ENCODE data around the gene JADE3.

GRCh38 chrX:46929439-46930261 lies 17.4 kb downstream of the JADE3 start:
- TF ChIP-seq POLR2A (IDR thresholded peaks at IDR 0.05; ENCODE audit: low read length) (no peak), GATA1 (IDR thresholded peaks at IDR 0.05; ENCODE audit: low read depth, low read length) (no peak)

Measured in erythroblast (primary cell).